Measurements from ENCODE around the gene BCLAF1.

GRCh38 chr6:136294621-136295020, 5.0 kb upstream of the BCLAF1 start:
- TF ChIP-seq ZFP3 (CRISPR knock-in tag; IDR thresholded peaks at IDR 0.05) (no peak), ARNTL (CRISPR knock-in tag; IDR thresholded peaks at IDR 0.05; ENCODE audit: borderline replicate concordance, low read depth) (no peak)
